IMR-90 (cell line): Measurements from ENCODE around the gene GRIK5. TPM values are rescaled to one million over a fixed set of nuclear protein-coding genes. Genes with fewer than 3 reads are reported as not detected.
A peak's percentile ranks its signal among the peaks of the same experiment; 100 is the strongest.

Experiments used
- ATAC-seq: fragments of 200-7000 bp; cut with Tn5 transposase; 2 replicates; pipeline ENCODE4 v1.9.1; 2020; ENCODE audit warnings: low read depth, mild to moderate bottlenecking, moderate library complexity
- BruUV-seq: library from RNA; stranded (reverse); fragments of 400-500 nt; replicated peaks from 2 replicates; lab custom pipeline; 2021; lab: Mats Ljungman, UMichigan
- CTCF ChIA-PET: fragments of 300-600 bp; formaldehyde crosslinking; extraction: SDS; loops from one replicate; lab custom pipeline; 2021; ENCODE audit warnings: antibody characterized with exemption; lab: Yijun Ruan, JAX
- POLR2A ChIA-PET: fragments of 300-600 bp; sonication (Branson Sonifier 250); formaldehyde crosslinking; loops from one replicate; lab custom pipeline; 2022; ENCODE audit warnings: antibody characterized with exemption; ENCODE audit not compliant: unreplicated experiment; lab: Charles Lee
- DNase-seq: peaks from one replicate; pipeline ENCODE4 v3.0.0; 2013
- H2AFZ ChIP-seq: replicated peaks from 2 replicates; pipeline ENCODE3; 2013; ENCODE audit warnings: low read length, mild to moderate bottlenecking; ENCODE audit not compliant: poor library complexity
- H2AK5ac ChIP-seq: 2 replicates; pipeline ENCODE4 v1.6.1; 2013; ENCODE audit warnings: low read depth, low read length, inconsistent platforms
- H2AK9ac ChIP-seq: replicated peaks from 2 replicates; pipeline ENCODE3; 2013; ENCODE audit warnings: mild to moderate bottlenecking, low read depth, low read length, moderate library complexity; ENCODE audit not compliant: poor library complexity
- H2BK120ac ChIP-seq: 2 replicates; pipeline ENCODE4 v1.6.1; 2013; ENCODE audit warnings: low read depth, low read length, inconsistent platforms
- H2BK15ac ChIP-seq: 3 replicates; pipeline ENCODE4 v1.6.1; 2013; ENCODE audit warnings: low read depth, low read length, inconsistent platforms
- H2BK20ac ChIP-seq: 2 replicates; pipeline ENCODE4 v1.6.1; 2013; ENCODE audit warnings: low read depth, mild to moderate bottlenecking, inconsistent platforms, low read length, moderate library complexity
- H2BK5ac ChIP-seq: 2 replicates; pipeline ENCODE4 v1.6.1; 2013; ENCODE audit warnings: mild to moderate bottlenecking, low read depth, low read length, inconsistent platforms; ENCODE audit not compliant: poor library complexity, severe bottlenecking
- H3K14ac ChIP-seq: replicated peaks from 2 replicates; pipeline ENCODE4 v1.6.1; 2013; ENCODE audit warnings: low read depth, low read length, inconsistent platforms
- H3K18ac ChIP-seq: 2 replicates; pipeline ENCODE4 v1.6.1; 2013; ENCODE audit warnings: low read depth, low read length, control low read depth
- H3K23ac ChIP-seq: 2 replicates; pipeline ENCODE4 v1.6.1; 2013; ENCODE audit warnings: low read depth, low read length, inconsistent platforms
- H3K27ac ChIP-seq: 2 replicates; pipeline ENCODE4 v1.5.1; 2013; ENCODE audit warnings: mild to moderate bottlenecking, control low read depth, low read length; ENCODE audit not compliant: insufficient read depth
- H3K27me3 ChIP-seq: 2 replicates; pipeline ENCODE4 v1.6.1; 2013; ENCODE audit warnings: low read length; ENCODE audit not compliant: control insufficient read depth, insufficient read depth
- H3K36me3 ChIP-seq: 2 replicates; pipeline ENCODE4 v1.6.1; 2013; ENCODE audit warnings: low read length, mixed read lengths; ENCODE audit not compliant: control insufficient read depth, insufficient read depth
- H3K4ac ChIP-seq: 2 replicates; pipeline ENCODE4 v1.6.1; 2013; ENCODE audit warnings: low read depth, low read length, inconsistent platforms
- H3K4me1 ChIP-seq: 2 replicates; pipeline ENCODE4 v1.6.1; 2013; ENCODE audit warnings: low read length, mixed read lengths; ENCODE audit not compliant: control insufficient read depth, insufficient read depth
- H3K4me2 ChIP-seq: 2 replicates; pipeline ENCODE4 v1.6.1; 2013; ENCODE audit warnings: low read depth, mild to moderate bottlenecking, control low read depth, low read length, moderate library complexity
- H3K4me3 ChIP-seq: 2 replicates; pipeline ENCODE4 v1.5.1; 2013; ENCODE audit warnings: low read depth, mild to moderate bottlenecking, control low read depth, low read length, moderate library complexity; ENCODE audit not compliant: insufficient read depth
- H3K56ac ChIP-seq: 2 replicates; pipeline ENCODE4 v1.6.1; 2013; ENCODE audit warnings: low read length, inconsistent platforms; ENCODE audit not compliant: insufficient read depth; ENCODE audit errors: extremely low read depth
- H3K79me1 ChIP-seq, 2 experiments: 2 replicates each; pipeline ENCODE4 v1.6.1; 2013; ENCODE audit warnings: low read length in 2 of 2, inconsistent platforms in 1 of 2, low read depth in 1 of 2
- H3K9ac ChIP-seq: 2 replicates; pipeline ENCODE4 v1.6.1; 2013; ENCODE audit warnings: low read depth, low read length, control low read depth
- H3K9me1 ChIP-seq: 2 replicates; pipeline ENCODE4 v1.6.1; 2013; ENCODE audit warnings: low read length, inconsistent platforms; ENCODE audit not compliant: insufficient read depth
- H3K9me3 ChIP-seq: 2 replicates; pipeline ENCODE4 v1.6.1; 2013; ENCODE audit warnings: low read length; ENCODE audit not compliant: control insufficient read depth, insufficient read depth
- H4K20me1 ChIP-seq: 2 replicates; pipeline ENCODE4 v1.6.1; 2013; ENCODE audit warnings: low read length, inconsistent platforms; ENCODE audit not compliant: insufficient read depth
- H4K5ac ChIP-seq: 2 replicates; pipeline ENCODE4 v1.6.1; 2013; ENCODE audit warnings: mild to moderate bottlenecking, low read depth, low read length, control low read depth
- H4K8ac ChIP-seq, 2 experiments: 2 replicates each; pipeline ENCODE4 v1.6.1; 2013; ENCODE audit warnings: low read depth in 2 of 2, low read length in 2 of 2, control low read depth in 1 of 2, inconsistent platforms in 1 of 2
- H4K91ac ChIP-seq: 2 replicates; pipeline ENCODE4 v1.6.1; 2013; ENCODE audit warnings: low read depth, low read length, inconsistent platforms; ENCODE audit not compliant: insufficient read depth
- BHLHE40 ChIP-seq: fragments of 150-350 bp; IDR thresholded peaks from 2 replicates; pipeline ENCODE4 v1.6.1; 2016; ENCODE audit warnings: mild to moderate bottlenecking, low read depth, low read length
- CEBPB ChIP-seq: IDR thresholded peaks from 2 replicates; pipeline ENCODE4 v1.6.1; 2012; ENCODE audit warnings: low read depth, low read length, improper control_type of control experiment
- CHD1 ChIP-seq: IDR thresholded peaks from 2 replicates; pipeline ENCODE4 v1.6.1; 2012; ENCODE audit warnings: low read depth, low read length, improper control_type of control experiment
- CTCF ChIP-seq: conservative IDR thresholded peaks from 2 replicates; pipeline ENCODE4 v1.5.1; 2012; ENCODE audit warnings: mild to moderate bottlenecking, low read depth, low read length, improper control_type of control experiment
- ELK1 ChIP-seq: fragments of 150-350 bp; IDR thresholded peaks from 2 replicates; pipeline ENCODE4 v1.6.1; 2016; ENCODE audit warnings: low read depth, mild to moderate bottlenecking, low read length, moderate library complexity, borderline replicate concordance
- FOS ChIP-seq: fragments of 150-350 bp; IDR thresholded peaks from 2 replicates; pipeline ENCODE4 v1.6.1; 2016; ENCODE audit warnings: low read depth, low read length
- MAZ ChIP-seq: IDR thresholded peaks from 2 replicates; pipeline ENCODE4 v1.6.1; 2012; ENCODE audit warnings: low read depth, mild to moderate bottlenecking, low read length, improper control_type of control experiment, moderate library complexity, borderline replicate concordance
- MXI1 ChIP-seq: IDR thresholded peaks from 2 replicates; pipeline ENCODE4 v1.6.1; 2012; ENCODE audit warnings: low read depth, mild to moderate bottlenecking, low read length, moderate library complexity, borderline replicate concordance
- NFE2L2 ChIP-seq: fragments of 150-350 bp; IDR thresholded peaks from 2 replicates; pipeline ENCODE4 v1.6.1; 2016; ENCODE audit warnings: low read depth, mild to moderate bottlenecking, low read length
- POLR2A ChIP-seq: IDR thresholded peaks from 2 replicates; pipeline ENCODE4 v1.6.1; 2012; ENCODE audit warnings: mild to moderate bottlenecking, low read depth, low read length
- RAD21 ChIP-seq: IDR thresholded peaks from 2 replicates; pipeline ENCODE4 v1.6.1; 2012; ENCODE audit warnings: low read length, improper control_type of control experiment
- RCOR1 ChIP-seq: IDR thresholded peaks from 2 replicates; pipeline ENCODE4 v1.6.1; 2012; ENCODE audit warnings: mild to moderate bottlenecking, low read length, improper control_type of control experiment; ENCODE audit not compliant: insufficient replicate concordance
- RFX5 ChIP-seq: IDR thresholded peaks from 2 replicates; pipeline ENCODE4 v1.8.0; 2012; ENCODE audit warnings: low read depth, mild to moderate bottlenecking, low read length, moderate library complexity
- USF2 ChIP-seq: fragments of 150-350 bp; IDR thresholded peaks from 2 replicates; pipeline ENCODE4 v1.6.1; 2017; ENCODE audit warnings: mild to moderate bottlenecking, antibody characterized with exemption, low read length, low read depth
- WGBS, 2 experiments: methylation state at CpG; one replicate each; pipeline versions ENCODE4 v1.1.5 to v1.1.7; 2013; ENCODE audit warnings: missing lambda C conversion rate in 2 of 2; ENCODE audit not compliant: insufficient read length in 1 of 2; ENCODE audit errors: extremely low coverage in 2 of 2; 5-methylcytosine and 5-hydroxymethylcytosine counted together
- dilution Hi-C: fragments of 300-500 bp; cut with HindIII; formaldehyde crosslinking; loops from one replicate; pipeline ENCODE4 v1.14.3; 2018; ENCODE audit warnings: low sequenced_read_pairs; ENCODE audit not compliant: unreplicated experiment
- in situ Hi-C: fragments of 300-500 bp; cut with MboI; formaldehyde crosslinking; loops from 3 replicates; pipeline ENCODE4 v1.14.3; 2019; ENCODE audit warnings: low sequenced_read_pairs, inconsistent platforms, mixed read lengths
- intact Hi-C: fragments of 100-400 bp; cut with micrococcal nuclease; formaldehyde crosslinking; loops from 2 replicates; pipeline ENCODE4 v1.10.0; 2022
- polyA plus RNA-seq, 3 experiments: library from polyadenylated mRNA; depleted of rRNA; stranded (reverse); fragments of >200 nt; gene quantifications; 2 replicates each; pipeline ENCODE4 v1.2.3, GENCODE V29; 2012; ENCODE audit warnings: low replicate concordance in 1 of 3
- total RNA-seq: library from RNA; depleted of rRNA; stranded (reverse); fragments of >200 nt; gene quantifications from 2 replicates; pipeline ENCODE4 v1.2.3, GENCODE V29; 2012

Gene GRIK5
- total and polyA plus RNA-seq, 2 of the 4 experiments (the other 2 are of a cell fraction), result 0.10 TPM; not detected in 1

- Histone ChIP-seq H3K56ac (no peak overlapping the region), H3K9ac (no peak overlapping the region), H3K14ac (no peak overlapping the region), H3K4ac (no peak overlapping the region), H3K18ac (no peak overlapping the region), H4K5ac (no peak overlapping the region), H3K4me1 (no peaks in the 10 kb centered on the region), H3K9me3 (no peaks in the 10 kb centered on the region), H3K27me3 (peaks cover 42% of the 10 kb centered on the region), H4K8ac (no peak overlapping the region), H3K36me3 (no peaks in the 10 kb centered on the region), H3K79me1 (no peaks in the 10 kb centered on the region), H2BK15ac (no peak overlapping the region), H3K27ac (no peak overlapping the region), H2BK20ac (no peak overlapping the region), H4K91ac (no peak overlapping the region), H2BK5ac (no peak overlapping the region), H4K20me1 (no peaks in the 10 kb centered on the region), H3K23ac (no peak overlapping the region), H2BK120ac (no peak overlapping the region), H3K9me1 (no peaks in the 10 kb centered on the region), H2AK5ac (no peak overlapping the region), H2AFZ (peak overlapping the region; percentile 7), H2AK9ac (no peak overlapping the region), H3K4me3 (no peak overlapping the region), H3K4me2 (no peak overlapping the region)
- ChIA-PET POLR2A (no interaction called here), CTCF (no interaction called here)
- ATAC-seq (no peak), DNase-seq (no peak)
- no peak for TF ChIP-seq MXI1
- TF ChIP-seq CTCF, result no peak
- TF ChIP-seq RFX5, result no peak
- no peak for TF ChIP-seq USF2
- TF ChIP-seq ELK1, result no peak
- no peak for TF ChIP-seq FOS
- TF ChIP-seq BHLHE40, result no peak
- TF ChIP-seq CEBPB, result no peak
- TF ChIP-seq RAD21, result no peak
- TF ChIP-seq MAZ, result no peak
- TF ChIP-seq POLR2A, result no peak
- no peak for TF ChIP-seq RCOR1
- TF ChIP-seq NFE2L2, result no peak
- no peak for TF ChIP-seq CHD1
- no TSS peak for BruUV-seq
- in situ Hi-C loops (no loop called here), dilution Hi-C loops (no loop called here), intact Hi-C loops (no loop called here)
- no CpG with 5 or more reads among the region's 18 CpGs for WGBS, 2 experiments
These were observed 15.8 kb downstream of the GRIK5 start for GRCh38 chr19:42054205-42054604.
